SHP77 (cell line): ENCODE measurements around the gene PIGC.
"Not testable (repeated sequence)": the region's sequence is repeated elsewhere in the genome, so short reads cannot be mapped to it uniquely, and the experiment has no call there.

ENCODE experiments used
- DNase-seq, 2 experiments: peaks; one replicate each; lab custom pipeline; 2025; lab: John Stamatoyannopoulos, UW

The PIGC gene

DNA sequence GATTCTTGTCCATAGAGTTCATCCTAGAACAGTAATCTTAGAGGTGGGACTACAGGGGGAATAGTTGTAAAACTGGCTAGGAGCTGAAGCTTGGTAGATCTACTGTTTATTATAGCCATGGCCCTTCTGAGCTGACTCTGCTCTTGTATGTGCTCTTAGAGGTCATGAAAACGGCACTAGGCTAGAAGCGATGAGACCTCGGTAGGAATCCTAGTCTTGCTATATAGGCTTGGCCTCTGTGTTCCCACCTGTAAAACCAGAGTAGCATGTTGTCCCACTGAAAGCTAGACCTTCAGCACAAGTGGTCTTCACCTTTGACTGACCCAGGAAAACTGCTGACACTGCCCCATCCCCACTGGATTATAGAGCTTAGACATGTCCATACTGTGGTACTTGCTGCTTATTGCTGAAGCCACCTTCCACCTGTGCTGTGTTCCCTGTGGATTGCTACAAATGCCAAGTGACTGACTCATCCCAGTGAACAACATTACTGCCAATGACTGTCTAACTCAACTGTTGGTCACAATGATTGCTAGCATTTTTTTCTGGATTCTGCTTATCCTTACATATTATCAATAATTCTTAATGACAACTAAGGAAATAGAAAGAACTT lies 23.0 kb upstream of the PIGC start:
- DNase-seq: no peak

- no peak for DNase-seq
Measured at GRCh38 chr1:172465617-172466016, 21.7 kb upstream of the PIGC start.

GRCh38 chr1:172460887-172461315 lies 17.0 kb upstream of the PIGC start:
- DNase-seq: no peak

DNA sequence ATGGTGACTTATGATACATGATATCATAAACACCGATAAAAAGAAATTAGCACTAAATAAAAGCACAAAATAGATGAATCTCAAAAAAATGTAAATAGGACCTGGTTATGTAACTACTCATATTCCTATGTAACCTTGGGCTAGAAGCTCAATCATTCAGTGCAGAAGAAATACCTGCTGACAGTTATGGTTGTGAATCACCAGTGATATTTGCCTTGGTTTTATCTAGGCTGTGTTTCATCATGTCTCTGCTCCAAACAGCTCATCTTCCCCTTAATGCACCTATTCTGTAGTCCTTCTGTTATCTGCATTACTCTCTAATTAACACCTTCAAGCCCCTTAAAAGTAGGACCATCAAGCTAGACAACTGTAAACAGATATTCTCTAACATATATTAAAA lies 16.3 kb upstream of the PIGC start:
- no peak for DNase-seq

GRCh38 chr1:172457479-172458130 lies 13.7 kb upstream of the PIGC start:
- DNase-seq: no peak

DNA sequence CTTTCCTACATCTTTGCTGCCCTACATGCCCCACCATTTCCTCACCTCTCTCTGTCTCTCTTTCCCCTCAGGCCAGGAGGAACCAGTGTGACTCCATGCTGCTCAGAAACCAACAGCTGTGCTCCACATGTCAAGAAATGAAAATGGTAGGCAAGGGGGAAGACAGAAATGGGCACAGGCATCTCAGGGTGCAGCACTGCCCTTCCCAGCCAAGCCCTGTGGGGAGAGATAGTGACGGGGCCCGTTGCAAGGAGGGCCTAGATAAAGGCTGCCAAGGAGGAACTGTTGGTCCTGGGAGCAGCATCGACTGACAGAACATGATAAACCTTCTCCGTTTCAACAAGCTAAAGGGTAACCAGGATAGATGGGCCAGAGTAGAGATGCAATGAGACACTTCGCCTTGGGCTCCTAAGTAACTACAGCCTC lies 12.5 kb upstream of the PIGC start:
- no peak for DNase-seq

GRCh38 chr1:172455451-172455850 lies 11.6 kb upstream of the PIGC start:
- no peak for DNase-seq

- DNase-seq: no peak
Measured at GRCh38 chr1:172453607-172454006, 9.7 kb upstream of the PIGC start.

- DNase-seq: no peak
Measured at GRCh38 chr1:172453153-172453545, 9.3 kb upstream of the PIGC start.

DNA sequence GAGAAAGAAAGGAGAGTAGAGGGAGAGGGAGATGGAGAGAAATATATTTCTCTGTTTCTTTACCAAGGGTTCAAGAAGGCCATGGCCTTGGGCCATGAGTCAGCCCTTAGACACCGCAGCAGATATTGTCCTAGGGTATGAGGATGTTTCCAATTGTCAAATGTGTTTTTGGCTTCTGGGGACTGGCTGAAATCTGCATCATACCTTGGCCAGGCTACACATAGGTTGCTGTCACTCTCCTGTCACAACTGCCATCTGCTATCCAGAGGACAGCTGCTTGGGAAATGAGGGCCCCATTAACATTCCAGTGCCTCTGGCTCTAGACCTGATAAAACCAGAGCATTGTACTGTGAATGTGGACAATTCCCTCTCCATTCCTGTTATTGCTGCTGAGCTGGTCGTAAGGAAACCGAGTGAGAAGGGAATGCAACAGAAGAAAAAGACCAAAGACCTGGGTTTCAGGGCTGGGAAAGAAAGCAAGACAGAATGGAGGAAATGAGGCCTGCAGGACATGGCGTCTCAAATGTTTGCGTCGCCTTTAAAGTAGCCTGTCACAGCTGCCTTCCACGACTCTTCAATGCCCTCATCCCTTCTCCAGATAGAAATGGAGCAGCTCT lies 8.8 kb upstream of the PIGC start:
- DNase-seq: no peak

DNA sequence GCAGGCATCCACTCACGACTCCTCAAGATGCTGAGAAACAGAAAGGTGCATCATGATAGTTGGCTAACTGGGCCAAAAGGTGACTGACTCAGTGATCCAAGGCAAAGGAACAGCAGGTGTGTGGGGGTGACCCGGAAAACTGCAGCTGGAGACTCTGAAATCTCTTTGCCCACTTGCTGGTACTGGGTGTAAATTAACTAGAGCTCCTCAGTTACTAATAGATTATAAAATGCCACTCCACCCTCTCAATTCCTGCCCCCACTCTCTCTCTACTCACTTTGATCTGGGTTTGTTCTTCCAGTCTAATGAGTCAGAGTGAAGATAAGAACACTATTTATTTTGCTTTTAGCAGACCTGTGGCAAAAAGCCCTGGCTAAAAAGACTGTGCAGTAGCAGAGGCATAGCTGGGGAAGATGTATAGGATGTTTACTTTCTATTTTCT lies 7.2 kb upstream of the PIGC start:
- peak in 1 of 2 experiments; percentile 20 for DNase-seq

- peak; percentile 56 to 57 for DNase-seq
Measured at GRCh38 chr1:172450524-172450885, 6.6 kb upstream of the PIGC start.

GRCh38 chr1:172449585-172450523 lies 6.0 kb upstream of the PIGC start:
- peak; percentile 77 to 86 for DNase-seq

DNA sequence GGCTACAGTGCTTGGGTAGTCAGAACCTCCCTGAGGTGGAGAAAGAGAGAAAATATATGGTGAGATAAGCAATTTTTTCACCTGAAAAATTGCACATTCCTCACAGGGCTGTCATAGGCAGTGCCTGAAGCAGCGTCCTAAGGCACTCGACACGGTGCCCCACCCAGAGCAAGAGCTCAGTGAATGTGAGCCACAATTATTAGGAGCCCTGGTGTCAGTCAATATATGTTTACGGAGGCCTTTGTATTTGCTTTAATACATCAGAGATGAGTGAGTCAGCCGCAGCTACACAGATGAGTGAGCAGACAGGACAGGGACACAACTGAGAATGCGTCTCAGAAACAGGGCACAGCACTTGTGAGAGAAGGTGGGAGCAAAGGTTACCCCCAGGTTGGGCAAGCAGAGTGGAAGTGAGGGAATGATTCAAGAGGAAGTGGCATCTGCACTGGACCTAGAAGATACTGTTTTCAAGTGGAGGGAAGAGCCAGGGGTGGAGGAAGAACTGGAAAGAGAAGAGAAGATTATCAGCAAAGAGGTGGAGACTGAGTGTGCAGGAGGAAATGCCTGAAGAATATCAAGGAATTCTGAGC lies 5.2 kb upstream of the PIGC start:
- no peak for DNase-seq

GRCh38 chr1:172447641-172448040 lies 3.8 kb upstream of the PIGC start:
- DNase-seq: no peak

GRCh38 chr1:172446547-172446946 lies 2.7 kb upstream of the PIGC start:
- no peak for DNase-seq

- no peak for DNase-seq
Measured at GRCh38 chr1:172442843-172443565, 865 bp downstream of the PIGC start.

GRCh38 chr1:172442404-172442803 lies 1.5 kb downstream of the PIGC start:
- no peak for DNase-seq

GRCh38 chr1:172437183-172437582 lies 6.7 kb downstream of the PIGC start:
- not testable (repeated sequence) for DNase-seq

GRCh38 chr1:172431721-172432192 lies 12.1 kb downstream of the PIGC start:
- no peak for DNase-seq

- no peak for DNase-seq
Measured at GRCh38 chr1:172431204-172431603, 12.7 kb downstream of the PIGC start.
